ENCODE measurements around the gene ABCC1.

ABCC1 gene

GRCh38 chr16:16111639-16112038 lies 162.2 kb downstream of the ABCC1 start:
- DNase-seq (ENCODE audit: low spot score): no peak

GRCh38 chr16:16112450-16113053 lies 163.1 kb downstream of the ABCC1 start:
- DNase-seq (ENCODE audit: low spot score): no peak

DNA sequence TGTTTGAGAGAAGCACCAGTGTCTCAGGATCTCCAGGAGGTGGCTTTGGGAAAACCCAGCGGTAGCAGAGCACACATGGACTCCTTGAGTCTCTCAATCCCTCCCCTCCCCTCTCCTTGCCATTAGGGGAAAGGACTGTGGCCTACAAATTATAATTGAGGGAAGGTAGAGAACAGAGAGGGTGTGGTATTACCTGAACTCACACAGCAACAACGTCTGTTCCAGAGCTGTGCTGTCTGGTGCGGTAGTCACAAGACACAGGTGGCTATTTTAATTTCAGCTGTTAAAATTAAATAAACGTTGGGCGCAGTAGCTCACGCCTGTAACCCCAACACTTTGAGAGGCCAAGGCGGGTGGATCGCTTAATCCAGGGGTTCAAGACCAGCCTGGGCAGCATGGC lies 163.7 kb downstream of the ABCC1 start:
- DNase-seq (ENCODE audit: low spot score): no peak

DNA sequence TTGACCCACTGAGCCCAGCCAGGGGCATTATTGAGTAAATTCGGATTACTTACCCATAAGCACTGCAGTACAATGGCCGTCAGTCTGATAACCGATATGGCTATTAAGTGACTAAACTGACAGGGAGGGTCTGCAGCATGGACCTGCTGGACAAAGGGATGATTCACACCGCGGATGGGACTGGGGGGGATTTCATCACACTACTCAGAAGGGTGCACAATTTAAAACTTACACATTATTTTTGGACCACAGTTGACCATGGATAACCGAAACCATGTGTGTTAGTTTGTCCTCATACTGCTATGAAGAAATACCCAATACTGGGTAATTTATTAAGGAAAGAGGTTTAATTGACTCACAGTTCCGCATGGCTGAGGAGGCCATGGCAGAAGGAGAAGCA lies 167.4 kb downstream of the ABCC1 start:
- no peak for DNase-seq (ENCODE audit: low spot score)

GRCh38 chr16:16118337-16118736 lies 168.9 kb downstream of the ABCC1 start:
- no peak for DNase-seq (ENCODE audit: low spot score)

GRCh38 chr16:16120044-16120381 lies 170.6 kb downstream of the ABCC1 start:
- DNase-seq (ENCODE audit: low spot score): no peak

- DNase-seq (ENCODE audit: low spot score): no peak
Observed at GRCh38 chr16:16120382-16121184, 171.2 kb downstream of the ABCC1 start.

- no peak for DNase-seq (ENCODE audit: low spot score)
Observed at GRCh38 chr16:16121185-16121727, 171.8 kb downstream of the ABCC1 start.

DNA sequence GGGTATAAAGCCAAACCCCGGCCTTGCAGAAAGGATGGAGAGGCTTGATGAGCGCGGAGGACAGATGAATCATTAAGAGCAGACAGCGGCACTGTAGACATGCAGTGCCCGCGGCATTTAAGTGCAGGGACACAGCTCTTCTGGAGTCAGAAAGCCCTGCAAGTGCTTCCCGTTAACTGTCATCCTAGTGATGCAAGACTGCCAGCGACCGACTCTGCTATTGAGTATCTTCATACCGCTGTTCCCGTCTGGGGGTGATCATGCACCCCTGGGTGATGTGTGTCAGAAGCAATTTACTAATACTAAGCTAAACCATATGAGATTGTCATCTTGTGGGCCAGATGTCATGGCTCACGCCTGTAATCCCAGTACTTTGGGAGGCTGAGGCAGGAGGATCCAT lies 172.8 kb downstream of the ABCC1 start:
- no peak for DNase-seq (ENCODE audit: low spot score)

GRCh38 chr16:16124438-16124837 lies 175.0 kb downstream of the ABCC1 start:
- no peak for DNase-seq (ENCODE audit: low spot score)

DNA sequence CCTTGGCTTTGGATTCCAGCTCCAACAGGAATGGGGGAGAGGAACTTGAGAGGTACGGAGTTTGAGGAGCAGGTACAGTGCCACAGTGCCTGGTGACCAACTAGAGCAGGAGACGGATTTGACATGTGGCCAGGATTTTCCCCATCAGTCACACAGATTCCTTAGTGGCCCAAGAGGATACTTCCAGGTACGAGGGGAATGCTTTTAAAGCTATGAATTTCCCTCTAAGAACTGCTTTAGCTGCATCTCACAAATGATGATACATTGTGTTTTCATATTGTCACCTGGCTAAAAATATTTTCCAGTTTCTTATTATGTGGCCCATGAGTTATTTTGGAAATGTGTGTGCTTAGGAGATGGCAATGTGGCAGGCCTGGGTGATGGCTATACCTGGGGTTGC lies 175.6 kb downstream of the ABCC1 start:
- DNase-seq (ENCODE audit: low spot score): no peak

DNA sequence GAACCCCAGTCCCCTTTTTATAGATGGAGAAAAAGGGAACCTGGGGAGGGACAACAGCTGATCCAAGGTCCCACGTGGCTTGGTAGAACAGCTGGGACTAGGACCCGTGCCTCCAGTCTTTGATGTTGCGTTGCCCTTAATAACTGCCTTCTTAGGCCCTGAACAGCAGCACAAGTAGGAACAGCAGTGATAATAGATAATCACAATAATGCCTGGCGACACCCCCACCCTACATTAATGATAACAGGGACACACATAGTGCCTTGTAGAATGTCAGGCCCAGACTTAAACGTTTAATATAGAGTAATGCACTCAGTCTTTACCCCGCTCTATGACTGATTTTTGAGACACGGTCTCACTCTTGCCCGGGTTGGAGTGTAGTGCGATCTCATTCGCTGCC lies 177.5 kb downstream of the ABCC1 start:
- no peak for DNase-seq (ENCODE audit: low spot score)

DNA sequence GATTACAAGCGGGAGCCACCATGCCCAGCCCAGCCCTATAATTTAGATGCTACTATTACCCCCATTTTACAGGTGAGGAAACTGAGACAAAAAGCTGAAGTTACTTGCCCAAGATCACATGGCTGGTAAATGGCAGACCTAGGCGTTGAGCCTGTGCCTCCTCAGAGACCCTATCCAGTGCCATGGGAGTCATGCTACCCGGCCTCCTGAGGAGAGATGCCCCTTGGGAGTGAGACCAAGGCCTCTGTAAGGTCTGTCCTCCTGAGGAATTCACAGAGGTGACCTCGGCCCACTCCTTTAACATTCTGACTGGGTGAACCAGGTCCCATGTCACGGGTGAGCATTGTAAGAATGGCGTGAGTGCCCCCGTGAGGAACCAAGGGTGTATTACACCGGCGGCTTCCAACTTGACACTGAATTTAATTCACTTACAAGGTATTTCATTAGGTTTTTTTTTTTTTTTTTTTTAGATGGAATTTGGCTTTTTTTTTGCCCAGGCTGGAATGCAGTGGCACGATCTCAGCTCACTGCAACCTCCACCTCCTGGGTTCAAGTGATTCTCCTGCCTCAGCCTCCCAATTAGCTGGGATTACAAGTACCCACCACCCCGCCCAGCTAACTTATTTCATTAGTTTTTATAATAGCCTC lies 178.2 kb downstream of the ABCC1 start:
- peak; percentile 62 for DNase-seq (ENCODE audit: low spot score)

- DNase-seq (ENCODE audit: low spot score): no peak
Observed at GRCh38 chr16:16131204-16131603, 181.8 kb downstream of the ABCC1 start.

GRCh38 chr16:16131659-16132058 lies 182.2 kb downstream of the ABCC1 start:
- DNase-seq (ENCODE audit: low spot score): no peak

- no peak for DNase-seq (ENCODE audit: low spot score)
Observed at GRCh38 chr16:16133943-16134604, 184.7 kb downstream of the ABCC1 start.

DNA sequence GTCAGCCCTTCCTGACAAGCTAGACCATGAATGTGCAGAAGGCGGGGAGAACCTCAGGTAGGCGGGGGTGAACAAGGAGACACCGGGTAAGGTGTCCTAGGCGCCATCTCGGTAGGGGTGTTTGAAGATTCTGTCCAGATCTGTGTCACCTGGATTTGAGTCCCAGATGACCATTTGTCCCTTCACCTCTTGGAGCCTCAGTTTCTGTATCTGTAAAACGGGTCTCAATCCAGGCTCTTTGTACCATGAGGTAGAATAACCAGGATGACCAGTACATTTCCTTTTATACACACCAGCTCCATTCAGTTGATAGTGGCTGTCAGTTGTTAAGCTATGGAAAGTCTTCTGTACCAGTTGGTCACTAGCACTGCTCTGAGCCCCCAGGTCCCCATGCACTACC lies 187.2 kb downstream of the ABCC1 start:
- no peak for DNase-seq (ENCODE audit: low spot score)

- no peak for DNase-seq (ENCODE audit: low spot score)
Observed at GRCh38 chr16:16137110-16137509, 187.7 kb downstream of the ABCC1 start.

DNA sequence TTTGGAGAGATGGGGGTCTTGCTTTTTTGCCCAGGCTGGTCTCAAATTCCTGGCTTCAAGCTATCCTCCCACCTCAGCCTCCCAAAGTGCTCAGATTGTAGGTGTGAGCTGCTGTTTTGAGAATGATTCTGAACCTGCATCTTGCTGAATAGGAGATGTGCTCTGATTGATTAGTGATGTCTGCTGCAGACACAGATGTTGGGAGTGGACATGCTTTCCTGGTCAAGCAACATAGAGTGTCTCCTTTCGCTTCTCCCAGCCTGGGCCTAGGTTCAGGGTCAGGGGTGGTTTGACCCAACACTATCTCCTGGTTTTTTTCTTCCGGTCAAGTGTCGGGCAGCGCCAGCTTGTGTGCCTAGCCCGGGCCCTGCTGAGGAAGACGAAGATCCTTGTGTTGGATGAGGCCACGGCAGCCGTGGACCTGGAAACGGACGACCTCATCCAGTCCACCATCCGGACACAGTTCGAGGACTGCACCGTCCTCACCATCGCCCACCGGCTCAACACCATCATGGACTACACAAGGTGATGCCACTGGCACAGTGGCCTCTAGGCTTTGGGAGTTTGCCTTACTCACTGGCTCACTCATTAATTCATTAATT lies 188.7 kb downstream of the ABCC1 start:
- no peak for DNase-seq (ENCODE audit: low spot score)

- DNase-seq (ENCODE audit: low spot score): no peak
Observed at GRCh38 chr16:16139061-16139460, 189.6 kb downstream of the ABCC1 start.

- DNase-seq (ENCODE audit: low spot score): no peak
Observed at GRCh38 chr16:16139806-16140205, 190.4 kb downstream of the ABCC1 start.

DNA sequence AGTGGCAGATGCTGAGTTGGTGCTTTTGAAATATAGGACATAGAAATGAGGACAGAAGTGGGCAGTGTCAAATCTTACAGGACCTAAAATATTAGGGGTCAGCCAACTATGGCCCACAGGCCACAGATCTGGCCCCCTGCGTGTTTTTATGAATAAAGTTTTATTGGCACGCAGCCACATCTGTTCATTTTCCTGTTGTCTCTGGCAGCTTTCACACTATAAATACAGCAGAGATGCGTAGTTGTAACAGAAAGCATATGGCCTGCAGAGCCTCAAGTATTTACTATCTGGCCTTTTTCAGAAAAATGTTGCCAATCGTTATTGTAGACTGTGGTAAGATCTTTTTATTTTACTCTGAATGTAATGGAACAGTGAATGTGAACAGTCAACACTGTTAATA lies 191.1 kb downstream of the ABCC1 start:
- no peak for DNase-seq (ENCODE audit: low spot score)

All from CD4-positive, alpha-beta T cell treated with Interleukin-6 at 100 ng/mL for 8 hours (primary cell).